Measurements from ENCODE around the gene NEGR1.

Gene NEGR1

GRCh38 chr1:71473331-71473730, 809.0 kb downstream of the NEGR1 start:
- Histone ChIP-seq H3K4me1 (ENCODE audit: insufficient read depth, low read length, poor library complexity, severe bottlenecking) (no peaks in the 10 kb centered on the region), H3K4me3 (ENCODE audit: low read length, poor library complexity, severe bottlenecking) (no peak overlapping the region), H3K9me2 (replicated peaks; ENCODE audit: low read depth, low read length) (no peaks in the 10 kb centered on the region), H3K36me3 (ENCODE audit: insufficient read depth, low read length) (no peaks in the 10 kb centered on the region), H3F3A (ENCODE audit: low read depth) (no peaks in the 10 kb centered on the region), H3K4me2 (ENCODE audit: low read depth, low read length, poor library complexity, severe bottlenecking) (no peak overlapping the region), H3K9ac (ENCODE audit: low read depth, low read length, poor library complexity, severe bottlenecking) (no peak overlapping the region), H2AFZ (ENCODE audit: low read length) (no peak overlapping the region), H3K27me3 (ENCODE audit: insufficient read depth, low read length, poor library complexity, severe bottlenecking) (no peaks in the 10 kb centered on the region), H3K79me2 (ENCODE audit: insufficient read depth, low read length) (no peaks in the 10 kb centered on the region), H4K20me1 (ENCODE audit: insufficient read depth, low read length, poor library complexity, severe bottlenecking) (no peaks in the 10 kb centered on the region), H3K9me3 (ENCODE audit: insufficient read depth, low read depth, low read length) (no peaks in the 10 kb centered on the region)
- TF ChIP-seq CTCF (conservative IDR thresholded peaks at IDR 0.05; ENCODE audit: low read length) (no peak), EZH2phosphoT487 (IDR thresholded peaks at IDR 0.05; ENCODE audit: borderline replicate concordance) (no peak)

DNA sequence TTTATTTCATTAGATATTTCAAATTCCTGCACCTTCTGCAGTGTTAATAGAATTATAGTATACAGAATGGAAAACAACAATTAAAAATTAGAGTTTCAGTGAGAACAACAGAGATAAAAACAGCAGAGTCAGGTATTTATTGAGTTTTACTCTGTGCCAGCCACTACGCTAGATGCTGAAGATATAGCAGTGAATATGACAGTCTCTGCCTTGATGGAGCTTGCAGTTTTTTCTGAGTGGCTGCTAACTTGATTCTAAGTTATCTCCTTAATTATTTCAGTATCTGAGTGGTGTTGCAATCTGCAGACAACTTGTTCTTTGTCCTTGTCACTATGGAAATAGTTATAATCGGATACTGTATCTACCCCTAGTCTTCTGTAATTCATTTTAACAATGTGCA, 817.2 kb downstream of the NEGR1 start:
- Histone ChIP-seq H4K20me1 (ENCODE audit: insufficient read depth, low read length, poor library complexity, severe bottlenecking) (no peaks in the 10 kb centered on the region), H3K9me2 (replicated peaks; ENCODE audit: low read depth, low read length) (no peaks in the 10 kb centered on the region), H3K4me3 (ENCODE audit: low read length, poor library complexity, severe bottlenecking) (no peak overlapping the region), H2AFZ (ENCODE audit: low read length) (no peak overlapping the region), H3K4me1 (ENCODE audit: insufficient read depth, low read length, poor library complexity, severe bottlenecking) (no peaks in the 10 kb centered on the region), H3K79me2 (ENCODE audit: insufficient read depth, low read length) (no peaks in the 10 kb centered on the region), H3K9me3 (ENCODE audit: insufficient read depth, low read depth, low read length) (no peaks in the 10 kb centered on the region), H3K36me3 (ENCODE audit: insufficient read depth, low read length) (no peaks in the 10 kb centered on the region), H3K27me3 (ENCODE audit: insufficient read depth, low read length, poor library complexity, severe bottlenecking) (no peaks in the 10 kb centered on the region), H3K9ac (ENCODE audit: low read depth, low read length, poor library complexity, severe bottlenecking) (no peak overlapping the region), H3K4me2 (ENCODE audit: low read depth, low read length, poor library complexity, severe bottlenecking) (no peak overlapping the region), H3F3A (ENCODE audit: low read depth) (no peaks in the 10 kb centered on the region)
- TF ChIP-seq CTCF (conservative IDR thresholded peaks at IDR 0.05; ENCODE audit: low read length), result no peak

DNA sequence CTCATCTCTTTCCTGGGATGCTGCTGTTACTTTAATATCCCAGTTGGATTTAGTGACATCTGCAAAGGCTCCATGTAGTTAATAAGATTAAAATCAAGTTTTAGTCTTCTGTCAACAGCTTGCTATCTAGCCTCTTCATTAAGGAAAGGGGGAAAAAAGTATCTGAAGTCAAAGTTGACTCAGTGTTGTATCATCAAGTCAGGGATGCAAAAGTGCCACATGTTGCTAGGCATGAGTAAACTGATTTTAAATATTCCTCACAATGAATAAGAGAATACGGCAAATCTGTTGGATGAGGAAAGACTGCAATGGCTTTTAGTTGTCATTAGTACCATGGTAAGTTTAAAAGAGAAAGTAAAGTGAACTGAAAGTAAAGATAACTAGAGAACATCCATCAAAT, 818.3 kb downstream of the NEGR1 start:
- H3F3A ChIP-seq (ENCODE audit: low read depth), result no peaks in the 10 kb centered on the region
- no peaks in the 10 kb centered on the region for H3K79me2 ChIP-seq (ENCODE audit: insufficient read depth, low read length)
- no peaks in the 10 kb centered on the region for H3K9me3 ChIP-seq (ENCODE audit: insufficient read depth, low read depth, low read length)
- no peaks in the 10 kb centered on the region for H3K36me3 ChIP-seq (ENCODE audit: insufficient read depth, low read length)
- no peaks in the 10 kb centered on the region for H3K9me2 ChIP-seq (replicated peaks; ENCODE audit: low read depth, low read length)
- no peak overlapping the region for H3K4me2 ChIP-seq (ENCODE audit: low read depth, low read length, poor library complexity, severe bottlenecking)
- no peaks in the 10 kb centered on the region for H4K20me1 ChIP-seq (ENCODE audit: insufficient read depth, low read length, poor library complexity, severe bottlenecking)
- H3K9ac ChIP-seq (ENCODE audit: low read depth, low read length, poor library complexity, severe bottlenecking), result no peak overlapping the region
- no peaks in the 10 kb centered on the region for H3K27me3 ChIP-seq (ENCODE audit: insufficient read depth, low read length, poor library complexity, severe bottlenecking)
- no peak overlapping the region for H3K4me3 ChIP-seq (ENCODE audit: low read length, poor library complexity, severe bottlenecking)
- no peaks in the 10 kb centered on the region for H3K4me1 ChIP-seq (ENCODE audit: insufficient read depth, low read length, poor library complexity, severe bottlenecking)
- TF ChIP-seq EZH2phosphoT487 (IDR thresholded peaks at IDR 0.05; ENCODE audit: borderline replicate concordance) (no peak), CTCF (conservative IDR thresholded peaks at IDR 0.05; ENCODE audit: low read length) (no peak)
- H2AFZ ChIP-seq (ENCODE audit: low read length), result no peak overlapping the region

All from Loucy (cell line).